Lower leg skin (tissue), 4 donors: ENCODE results near the gene CCNYL1. TPM values are rescaled to one million over a fixed set of nuclear protein-coding genes. Genes with fewer than 3 reads are reported as not detected.

ENCODE experiments used
- DNase-seq, 2 donors: peaks; one replicate each; pipeline ENCODE4 v3.0.0-alpha.2; 2019; ENCODE audit warnings: low spot score in 2 of 2
- H3K4me3 ChIP-seq: fragments of 200-600 bp; sonication (generic); 2 replicates; pipeline ENCODE4 v1.5.1; 2017; ENCODE audit warnings: mild to moderate bottlenecking, low read depth; ENCODE audit not compliant: poor library complexity, severe bottlenecking
- POLR2A ChIP-seq, 2 donors: fragments of 450-650 bp; IDR thresholded peaks; one replicate each; pipeline ENCODE4 v1.6.1; 2016 to 2017; ENCODE audit warnings: antibody characterized with exemption in 2 of 2, mild to moderate bottlenecking in 1 of 2, moderate library complexity in 1 of 2
- WGBS, 2 donors: methylation state at CpG; one replicate each; pipeline ENCODE4 v1.1.5; 2018; 5-methylcytosine and 5-hydroxymethylcytosine counted together
- intact Hi-C: fragments of 100-400 bp; cut with DNase I; formaldehyde crosslinking; loops from one replicate; pipeline ENCODE4 v1.15.0; 2023; ENCODE audit warnings: low total_unique reads
- total RNA-seq, 4 donors: library from RNA; depleted of rRNA; stranded (reverse); fragments of >200 nt; gene quantifications; one replicate each; pipeline ENCODE4 v1.1.0, GENCODE V29; 2016
- TF ChIP-seq, protein P1 (sequence below), 3 donors: fragments of 450-650 bp; IDR thresholded peaks; one replicate each; pipeline ENCODE4 v1.5.1; 2016; ENCODE audit warnings: antibody characterized with exemption in 3 of 3, mild to moderate bottlenecking in 3 of 3, moderate library complexity in 2 of 3

The CCNYL1 gene
- total RNA-seq, 4 donors from 2014 or later = 2.2 to 10.1 (median 3.6) TPM

DNA sequence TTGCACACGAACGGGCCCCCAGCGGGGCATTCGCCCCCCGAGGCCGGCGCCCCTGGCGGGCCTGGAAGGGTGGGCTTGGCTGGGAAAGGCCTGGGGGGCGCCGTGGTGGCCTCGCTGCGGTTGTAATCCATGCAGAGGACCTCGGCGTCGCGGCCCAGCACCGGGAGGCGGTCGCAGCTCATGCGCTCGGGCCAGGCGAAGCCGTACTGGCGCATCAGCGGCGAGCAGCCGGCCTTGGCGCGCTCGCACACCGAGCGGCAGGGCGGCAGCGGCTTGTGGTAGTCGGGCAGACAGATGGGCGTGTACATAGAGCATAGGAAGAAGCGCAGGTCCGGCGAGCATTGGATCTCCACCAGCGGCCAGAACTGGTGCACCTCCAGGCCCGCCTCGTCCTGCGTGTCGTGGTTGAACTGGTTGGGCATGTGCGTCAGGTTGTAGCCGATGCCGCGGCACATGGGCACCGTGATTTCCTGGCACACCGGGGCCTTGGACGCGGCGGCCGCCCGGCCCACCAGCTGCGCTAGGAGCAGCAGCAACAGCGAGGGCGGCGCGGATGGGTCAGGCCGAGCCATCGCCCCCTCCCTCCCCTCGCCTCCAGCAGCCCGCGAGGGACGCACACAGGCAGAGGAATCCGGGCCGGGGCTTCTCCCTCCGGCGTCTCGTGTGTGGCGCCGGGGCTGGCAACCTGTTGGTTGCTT, 56.9 kb downstream of the CCNYL1 start:
- H3K4me3 ChIP-seq = peak overlapping the region; percentile 76
- no peak for TF ChIP-seq POLR2A (IDR thresholded peaks at IDR 0.05)
- TF ChIP-seq, protein P1, sequence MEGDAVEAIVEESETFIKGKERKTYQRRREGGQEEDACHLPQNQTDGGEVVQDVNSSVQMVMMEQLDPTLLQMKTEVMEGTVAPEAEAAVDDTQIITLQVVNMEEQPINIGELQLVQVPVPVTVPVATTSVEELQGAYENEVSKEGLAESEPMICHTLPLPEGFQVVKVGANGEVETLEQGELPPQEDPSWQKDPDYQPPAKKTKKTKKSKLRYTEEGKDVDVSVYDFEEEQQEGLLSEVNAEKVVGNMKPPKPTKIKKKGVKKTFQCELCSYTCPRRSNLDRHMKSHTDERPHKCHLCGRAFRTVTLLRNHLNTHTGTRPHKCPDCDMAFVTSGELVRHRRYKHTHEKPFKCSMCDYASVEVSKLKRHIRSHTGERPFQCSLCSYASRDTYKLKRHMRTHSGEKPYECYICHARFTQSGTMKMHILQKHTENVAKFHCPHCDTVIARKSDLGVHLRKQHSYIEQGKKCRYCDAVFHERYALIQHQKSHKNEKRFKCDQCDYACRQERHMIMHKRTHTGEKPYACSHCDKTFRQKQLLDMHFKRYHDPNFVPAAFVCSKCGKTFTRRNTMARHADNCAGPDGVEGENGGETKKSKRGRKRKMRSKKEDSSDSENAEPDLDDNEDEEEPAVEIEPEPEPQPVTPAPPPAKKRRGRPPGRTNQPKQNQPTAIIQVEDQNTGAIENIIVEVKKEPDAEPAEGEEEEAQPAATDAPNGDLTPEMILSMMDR (IDR thresholded peaks at IDR 0.05) = no peak
- DNase-seq = peak in 1 of 2 donors; percentile 87
- intact Hi-C loops = no loop called here
- WGBS, 2 donors = 1 to 4% methylated on average over 22 to 61 of the region's 73 CpGs

DNA sequence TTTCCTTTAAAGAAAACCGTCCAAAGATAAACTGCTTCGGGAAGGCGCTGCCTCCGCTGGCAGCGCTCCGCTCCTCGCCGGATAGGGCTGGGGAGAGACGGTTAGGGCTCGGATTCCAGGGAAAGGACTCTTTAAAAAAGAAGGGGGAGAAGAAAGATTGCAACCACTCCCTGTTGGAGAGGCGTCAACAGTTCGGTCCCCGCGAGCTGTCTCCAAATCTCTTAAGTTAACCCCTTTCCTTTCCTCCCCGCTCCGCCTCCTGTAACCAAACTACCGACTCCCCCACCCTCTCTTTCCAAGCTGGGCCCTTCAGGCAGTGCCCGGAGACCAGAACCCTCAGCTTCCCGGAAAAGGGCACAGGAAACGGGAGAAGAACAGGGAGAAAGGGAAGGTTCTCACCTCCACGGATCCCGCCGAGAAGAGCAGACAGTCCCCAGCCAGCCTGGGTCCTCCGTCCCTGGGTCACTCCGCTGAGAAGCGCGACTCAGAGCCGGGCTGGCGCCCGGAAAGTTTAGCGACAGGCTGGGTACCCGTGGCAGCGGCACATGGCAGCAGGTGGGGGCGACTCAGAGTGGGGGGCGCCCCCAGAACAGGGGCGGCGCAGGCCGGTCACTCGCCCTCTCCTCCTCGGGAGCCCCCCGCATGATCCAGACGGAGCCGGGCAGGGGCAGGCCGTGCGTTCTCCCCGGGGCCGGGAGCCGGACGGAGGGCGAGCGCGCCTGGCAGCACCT, 57.6 kb downstream of the CCNYL1 start:
- intact Hi-C loops = no loop called here
- 0% methylated on average over 43 to 49 of the region's 52 CpGs for WGBS, 2 donors
- DNase-seq = no peak

DNA sequence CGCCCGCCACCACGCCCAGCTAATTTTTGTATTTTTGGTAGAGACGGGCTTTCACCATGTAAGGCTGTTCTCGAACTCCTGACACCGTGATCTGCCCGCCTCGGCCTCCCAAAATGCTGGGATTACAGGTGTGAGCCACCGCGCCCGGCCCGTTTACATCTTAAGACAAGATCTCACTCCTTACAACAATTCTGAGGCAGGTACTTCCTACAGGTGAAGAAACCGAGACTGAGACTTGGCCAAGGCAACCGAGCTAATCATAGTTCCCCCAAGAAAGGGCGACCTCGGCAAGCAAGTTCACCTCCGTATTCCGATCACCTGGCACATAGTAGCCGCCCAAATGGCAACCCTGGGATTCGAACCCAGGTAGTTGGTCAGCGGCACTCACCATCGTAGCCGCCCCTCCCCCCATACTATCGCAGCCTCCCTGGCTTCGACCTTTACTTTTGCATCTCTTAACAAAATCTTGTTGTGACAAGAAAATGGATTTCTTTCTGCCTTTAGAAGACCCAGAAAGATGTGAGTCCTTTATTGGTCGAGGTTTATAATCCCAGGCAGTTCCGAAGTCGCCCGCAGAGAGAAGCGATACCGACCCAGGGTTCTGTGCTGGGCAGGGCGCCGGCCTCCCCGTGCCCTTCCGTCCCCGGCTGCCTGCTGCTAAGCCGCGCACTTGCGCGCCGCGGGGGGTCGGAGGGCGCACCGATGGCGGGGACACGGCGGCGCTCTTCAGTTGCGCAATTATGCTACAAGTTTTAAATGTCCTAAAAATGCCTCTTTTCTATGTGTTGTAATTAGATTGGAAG, 59.4 kb downstream of the CCNYL1 start:
- 16 to 20% methylated on average over 50 of the region's 50 CpGs for whole genome bisulfite sequencing, 2 donors
- intact Hi-C loops = no loop called here
- TF ChIP-seq POLR2A (IDR thresholded peaks at IDR 0.05) = no peak
- TF ChIP-seq, protein P1 (IDR thresholded peaks at IDR 0.05) = no peak
- DNase-seq = no peak
- no peak overlapping the region for H3K4me3 ChIP-seq

More for the DNA sequence above, 57.6 kb downstream of the CCNYL1 start:
- H3K4me3 ChIP-seq = peak overlapping the region; percentile 76
- TF ChIP-seq, protein P1 (IDR thresholded peaks at IDR 0.05) = no peak
- no peak for TF ChIP-seq POLR2A (IDR thresholded peaks at IDR 0.05)

DNA sequence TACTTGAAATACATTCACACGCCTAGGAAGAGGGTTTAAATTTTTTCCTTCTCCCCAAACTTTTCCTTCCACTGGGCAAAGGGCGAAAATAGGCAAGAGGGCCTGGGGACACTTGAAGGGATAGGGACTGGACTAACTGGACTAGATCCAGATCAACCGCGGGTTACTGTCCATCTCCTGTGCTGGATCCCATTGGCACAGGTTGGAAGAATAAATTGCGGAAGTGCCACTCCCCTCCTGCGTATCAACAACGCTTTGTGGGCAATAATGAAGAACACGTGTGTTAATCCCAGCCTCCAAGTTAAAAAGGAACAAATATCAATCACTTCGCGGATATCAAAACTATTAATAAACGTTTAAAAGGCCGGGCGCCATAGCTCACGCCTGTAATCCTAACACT, 60.0 kb downstream of the CCNYL1 start:
- DNase-seq = no peak
- no peak overlapping the region for H3K4me3 ChIP-seq
- TF ChIP-seq, protein P1 (IDR thresholded peaks at IDR 0.05) = no peak
- no peak for TF ChIP-seq POLR2A (IDR thresholded peaks at IDR 0.05)
- 57 to 64% methylated on average over 14 of the region's 14 CpGs for WGBS, 2 donors
- intact Hi-C loops = no loop called here

DNA sequence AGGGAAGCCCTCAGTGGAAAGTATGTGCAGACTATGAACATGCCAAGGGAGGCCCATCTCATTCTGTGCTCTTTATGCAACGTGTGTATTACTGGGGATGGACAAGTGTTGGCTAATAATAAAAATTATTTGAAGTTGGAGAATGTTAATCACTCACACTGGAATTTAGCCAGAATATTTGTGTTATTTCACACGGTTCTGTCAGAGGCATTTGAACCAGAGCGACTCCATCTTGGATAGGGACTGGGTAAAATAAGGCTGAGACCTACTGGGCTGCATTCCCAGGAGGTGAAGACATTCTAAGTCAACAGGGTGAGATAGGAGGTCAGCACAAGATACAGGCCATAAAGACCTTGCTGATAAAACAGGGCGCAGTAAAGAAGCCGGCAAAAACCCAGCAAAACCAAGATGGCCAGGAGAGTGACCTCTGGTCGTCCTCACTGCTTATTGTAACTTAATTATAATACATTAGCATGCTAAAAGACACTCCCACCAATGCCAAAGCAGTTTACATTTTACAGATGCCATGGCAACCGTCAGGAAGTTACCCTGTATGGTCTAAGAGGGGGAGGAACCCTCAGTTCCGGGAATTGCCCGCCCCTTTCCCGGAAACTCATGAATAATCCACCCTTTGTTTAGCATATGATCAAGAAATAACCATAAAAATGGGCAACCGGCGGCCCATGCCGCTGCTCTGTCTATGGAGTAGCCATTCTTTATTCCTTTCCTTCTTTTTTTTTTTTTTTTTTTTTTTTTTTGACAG, 60.8 kb downstream of the CCNYL1 start:
- H3K4me3 ChIP-seq = no peak overlapping the region
- no peak for DNase-seq
- TF ChIP-seq, protein P1 (IDR thresholded peaks at IDR 0.05) = no peak
- TF ChIP-seq POLR2A (IDR thresholded peaks at IDR 0.05) = no peak
- 71 to 74% methylated on average over 13 of the region's 13 CpGs for WGBS, 2 donors
- intact Hi-C loops = no loop called here
